ENCODE measurements around the gene BOD1L1.

BOD1L1 gene

GRCh38 chr4:13537832-13538177 lies 89.7 kb downstream of the BOD1L1 start:
- DNase-seq = no peak

- DNase-seq = no peak
These were observed 90.3 kb downstream of the BOD1L1 start for GRCh38 chr4:13537011-13537831.

GRCh38 chr4:13536607-13537006 lies 90.9 kb downstream of the BOD1L1 start:
- no peak for DNase-seq

- DNase-seq = no peak
These were observed 91.7 kb downstream of the BOD1L1 start for GRCh38 chr4:13535708-13536361.

GRCh38 chr4:13535118-13535517 lies 92.4 kb downstream of the BOD1L1 start:
- DNase-seq = no peak

GRCh38 chr4:13534344-13535063 lies 93.0 kb downstream of the BOD1L1 start:
- no peak for DNase-seq

GRCh38 chr4:13533670-13534343 lies 93.7 kb downstream of the BOD1L1 start:
- DNase-seq = no peak

GRCh38 chr4:13531625-13531998 lies 95.9 kb downstream of the BOD1L1 start:
- no peak for DNase-seq

- DNase-seq = no peak
These were observed 96.5 kb downstream of the BOD1L1 start for GRCh38 chr4:13530823-13531624.

- no peak for DNase-seq
These were observed 98.2 kb downstream of the BOD1L1 start for GRCh38 chr4:13529128-13529919.

GRCh38 chr4:13528821-13529127 lies 98.8 kb downstream of the BOD1L1 start:
- no peak for DNase-seq

- DNase-seq = no peak
These were observed 99.3 kb downstream of the BOD1L1 start for GRCh38 chr4:13527981-13528820.

GRCh38 chr4:13527192-13527980 lies 100.1 kb downstream of the BOD1L1 start:
- no peak for DNase-seq

GRCh38 chr4:13526658-13527057 lies 100.9 kb downstream of the BOD1L1 start:
- no peak for DNase-seq

- no peak for DNase-seq
These were observed 101.8 kb downstream of the BOD1L1 start for GRCh38 chr4:13525606-13526281.

- no peak for DNase-seq
These were observed 102.9 kb downstream of the BOD1L1 start for GRCh38 chr4:13524504-13525243.

- DNase-seq = no peak
These were observed 103.7 kb downstream of the BOD1L1 start for GRCh38 chr4:13523591-13524503.

- DNase-seq = no peak
These were observed 104.4 kb downstream of the BOD1L1 start for GRCh38 chr4:13523105-13523477.

Data from activated CD8-positive, alpha-beta memory T cell treated with anti-CD3 and anti-CD28 coated beads, Interleukin-2, amount 50 U/mL, for 4 hours (primary cell).